ENCODE data around the gene ATP1A1. TPM values are rescaled to one million over a fixed set of nuclear protein-coding genes. Genes with fewer than 3 reads are reported as not detected.

ATP1A1 gene
- total RNA-seq, 3 donors from 2014 or later (not counting 1 experiment from before 2014, with no cell fraction given) = 134 to 144 (median 140) TPM

- ATAC-seq = no peak
- peak overlapping the region; percentile 88 to 93 for H3K27ac Mint-ChIP-seq
- Histone ChIP-seq H3K36me3 (ENCODE audit: control insufficient read depth, insufficient read depth, low read length) (no peaks in the 10 kb centered on the region), H3K4me3 (ENCODE audit: low read length) (no peak overlapping the region), H3K4me1 (ENCODE audit: control insufficient read depth, insufficient read depth, low read length) (peaks cover 45% of the 10 kb centered on the region), H3K27ac (ENCODE audit: low read length) (peak overlapping the region; percentile 71), H3K9me3 (ENCODE audit: control insufficient read depth, insufficient read depth, low read length) (no peaks in the 10 kb centered on the region), H3K27me3 (ENCODE audit: control insufficient read depth, insufficient read depth, low read length) (no peaks in the 10 kb centered on the region)
- H3K9me3 Mint-ChIP-seq = no peaks in the 10 kb centered on the region
- WGBS (ENCODE audit: insufficient coverage) = 75% methylated on average over 8 of the region's 9 CpGs
- H3K36me3 Mint-ChIP-seq = no peaks in the 10 kb centered on the region
- peak overlapping the region; percentile 95 for H3K4me3 Mint-ChIP-seq
- H3K27me3 Mint-ChIP-seq (ENCODE audit: low read depth in 2 of 2) = no peaks in the 10 kb centered on the region
- TF ChIP-seq CTCF (IDR thresholded peaks at IDR 0.05) = no peak
- intact Hi-C loops (cut with micrococcal nuclease) = loop anchor here (2.0 to 10.0 kb wide), 2 partner anchors 129 to 221 kb away; no protein-coding TSS in a partner anchor
- peaks cover 65 to 75% of the 10 kb centered on the region in 2 donors for H3K4me1 Mint-ChIP-seq
- peak in 1 of 2 donors; percentile 59 for DNase-seq
Measured at GRCh38 chr1:116375887-116376728, 3.1 kb downstream of the ATP1A1 start.

- no peak for TF ChIP-seq CTCF (IDR thresholded peaks at IDR 0.05)
- Mint-ChIP-seq H3K4me1 (peaks cover 68 to 78% of the 10 kb centered on the region in 2 donors), H3K4me3 (no peak overlapping the region), H3K36me3 (no peaks in the 10 kb centered on the region), H3K27ac (peak overlapping the region; percentile 58 to 93), H3K9me3 (no peaks in the 10 kb centered on the region), H3K27me3 (ENCODE audit: low read depth in 2 of 2) (no peaks in the 10 kb centered on the region)
- 89% methylated on average over 1 of the region's 1 CpG for WGBS (ENCODE audit: insufficient coverage)
- peaks cover 45% of the 10 kb centered on the region for H3K4me1 ChIP-seq (ENCODE audit: control insufficient read depth, insufficient read depth, low read length)
- intact Hi-C loops (cut with micrococcal nuclease) = loop anchor here (10.0 kb wide), 1 partner anchor 222 kb away; no protein-coding TSS in a partner anchor
- DNase-seq (no peak), ATAC-seq (no peak)
- H3K36me3 ChIP-seq (ENCODE audit: control insufficient read depth, insufficient read depth, low read length) = no peaks in the 10 kb centered on the region
- peak overlapping the region; percentile 71 for H3K27ac ChIP-seq (ENCODE audit: low read length)
- no peaks in the 10 kb centered on the region for H3K9me3 ChIP-seq (ENCODE audit: control insufficient read depth, insufficient read depth, low read length)
- H3K27me3 ChIP-seq (ENCODE audit: control insufficient read depth, insufficient read depth, low read length) = no peaks in the 10 kb centered on the region
- H3K4me3 ChIP-seq (ENCODE audit: low read length) = no peak overlapping the region
Measured at GRCh38 chr1:116376729-116377086, 3.7 kb downstream of the ATP1A1 start.

GRCh38 chr1:116377541-116378529, 4.8 kb downstream of the ATP1A1 start:
- peak in 1 of 2 donors; percentile 76 for DNase-seq

More at GRCh38 chr1:116377541-116378529, 4.8 kb downstream of the ATP1A1 start:
- Histone ChIP-seq H3K9me3 (ENCODE audit: control insufficient read depth, insufficient read depth, low read length) (no peaks in the 10 kb centered on the region), H3K27ac (ENCODE audit: low read length) (peak overlapping the region; percentile 71), H3K4me1 (ENCODE audit: control insufficient read depth, insufficient read depth, low read length) (peaks cover 40% of the 10 kb centered on the region), H3K4me3 (ENCODE audit: low read length) (no peak overlapping the region), H3K36me3 (ENCODE audit: control insufficient read depth, insufficient read depth, low read length) (no peaks in the 10 kb centered on the region), H3K27me3 (ENCODE audit: control insufficient read depth, insufficient read depth, low read length) (no peaks in the 10 kb centered on the region)
- ATAC-seq = peak; percentile 15 to 69 (median 49)
- H3K27me3 Mint-ChIP-seq (ENCODE audit: low read depth in 2 of 2) = no peaks in the 10 kb centered on the region
- WGBS (ENCODE audit: insufficient coverage) = 59% methylated on average over 10 of the region's 13 CpGs
- intact Hi-C loops (cut with micrococcal nuclease) = loop anchor here (1.0 to 10.0 kb wide), 2 partner anchors 40 to 223 kb away; no protein-coding TSS in a partner anchor
- no peaks in the 10 kb centered on the region for H3K9me3 Mint-ChIP-seq
- H3K27ac Mint-ChIP-seq = peak overlapping the region; percentile 58 to 93
- TF ChIP-seq CTCF (IDR thresholded peaks at IDR 0.05) = no peak
- no peaks in the 10 kb centered on the region for H3K36me3 Mint-ChIP-seq
- peak overlapping the region; percentile 52 for H3K4me3 Mint-ChIP-seq
- H3K4me1 Mint-ChIP-seq = peaks cover 75 to 85% of the 10 kb centered on the region in 2 donors

Measured in natural killer cell (primary cell).